PC-3 (cell line): ENCODE results near the gene SLC38A11. TPM values are rescaled to one million over a fixed set of nuclear protein-coding genes. Genes with fewer than 3 reads are reported as not detected.

Experiments
- ATAC-seq: fragments of 200-7000 bp; cut with Tn5 transposase; 2 replicates; pipeline ENCODE4 v1.9.1; 2020; ENCODE audit warnings: mild to moderate bottlenecking, moderate library complexity
- BruUV-seq: library from RNA; stranded (reverse); fragments of 400-500 nt; replicated peaks from 2 replicates; lab custom pipeline; 2021; lab: Mats Ljungman, UMichigan
- CTCF ChIA-PET: fragments of 300-600 bp; sonication (Branson Sonifier 250); formaldehyde crosslinking; loops from one replicate; lab custom pipeline; 2022; ENCODE audit warnings: antibody characterized with exemption; lab: Charles Lee
- POLR2A ChIA-PET: fragments of 300-600 bp; sonication (Branson Sonifier 250); formaldehyde crosslinking; loops from one replicate; lab custom pipeline; 2022; ENCODE audit warnings: antibody characterized with exemption; ENCODE audit not compliant: unreplicated experiment; lab: Charles Lee
- DNase-seq: peaks from one replicate; pipeline ENCODE4 v3.0.0-alpha.2; 2015
- H2AFZ ChIP-seq: fragments of 300-600 bp; sonication (generic); 2 replicates; pipeline ENCODE4 v1.6.0; 2016; ENCODE audit warnings: antibody characterized with exemption, low read length
- H3F3A ChIP-seq: fragments of 300-600 bp; sonication (generic); one replicate; pipeline ENCODE4 v1.6.0; 2017; ENCODE audit warnings: antibody characterized with exemption, low read length, control low read depth, mild to moderate bottlenecking; ENCODE audit not compliant: unreplicated experiment
- H3K27ac ChIP-seq: fragments of 300-600 bp; sonication (generic); 2 replicates; pipeline ENCODE4 v1.5.1; 2016; ENCODE audit warnings: mild to moderate bottlenecking, low read length
- H3K27me3 ChIP-seq: fragments of 300-600 bp; sonication (generic); 2 replicates; pipeline ENCODE4 v1.6.1; 2016; ENCODE audit warnings: low read length, mixed read lengths
- H3K36me3 ChIP-seq: fragments of 300-600 bp; sonication (generic); 2 replicates; pipeline ENCODE4 v1.6.1; 2016; ENCODE audit warnings: low read depth, mixed run types, low read length, mixed read lengths
- H3K4me1 ChIP-seq: fragments of 300-600 bp; sonication (generic); 2 replicates; pipeline ENCODE4 v1.5.1; 2016; ENCODE audit warnings: low read length; ENCODE audit not compliant: insufficient read depth
- H3K4me2 ChIP-seq: fragments of 300-600 bp; sonication (generic); 2 replicates; pipeline ENCODE4 v1.6.0; 2016; ENCODE audit warnings: low read length
- H3K4me3 ChIP-seq: fragments of 300-600 bp; sonication (generic); 2 replicates; pipeline ENCODE4 v1.5.1; 2016; ENCODE audit warnings: mild to moderate bottlenecking, low read length, mixed read lengths
- H3K79me2 ChIP-seq: fragments of 300-600 bp; sonication (generic); 2 replicates; pipeline ENCODE4 v1.6.1; 2017; ENCODE audit warnings: low read length, mixed read lengths
- H3K9ac ChIP-seq: fragments of 300-600 bp; sonication (generic); 2 replicates; pipeline ENCODE4 v1.6.0; 2016; ENCODE audit warnings: mild to moderate bottlenecking, low read length
- H3K9me2 ChIP-seq: fragments of 300-600 bp; sonication (generic); replicated peaks from 2 replicates; pipeline ENCODE4 v1.6.1; 2016; ENCODE audit warnings: mixed run types, low read length, mixed read lengths
- H3K9me3 ChIP-seq: fragments of 300-600 bp; sonication (generic); 2 replicates; pipeline ENCODE4 v1.6.1; 2016; ENCODE audit warnings: low read length, mixed read lengths
- H4K20me1 ChIP-seq: fragments of 300-600 bp; sonication (generic); 2 replicates; pipeline ENCODE4 v1.6.1; 2016; ENCODE audit warnings: low read length, mixed read lengths
- CTCF ChIP-seq: fragments of 300-600 bp; sonication (generic); conservative IDR thresholded peaks from 2 replicates; pipeline ENCODE4 v1.5.1; 2017; ENCODE audit warnings: antibody characterized with exemption, low read depth, mild to moderate bottlenecking, low read length
- EZH2 ChIP-seq: fragments of 300-600 bp; sonication (generic); IDR thresholded peaks from one replicate; pipeline ENCODE4 v1.6.1; 2017; ENCODE audit warnings: antibody characterized with exemption, mild to moderate bottlenecking, low read length; ENCODE audit not compliant: unreplicated experiment
- EZH2phosphoT487 ChIP-seq: fragments of 300-600 bp; sonication (generic); IDR thresholded peaks from 2 replicates; pipeline ENCODE4 v1.6.1; 2018; ENCODE audit warnings: mild to moderate bottlenecking, antibody characterized with exemption, low read length, borderline replicate concordance
- intact Hi-C: fragments of 100-400 bp; cut with micrococcal nuclease; formaldehyde crosslinking; loops from 2 replicates; pipeline ENCODE4 v1.9.0; 2023
- total RNA-seq: library from RNA; depleted of rRNA; stranded (reverse); fragments of >200 nt; gene quantifications from 2 replicates; pipeline ENCODE4 v1.2.3, GENCODE V29; 2014

SLC38A11 gene
- total RNA-seq, 1 experiment from 2014 or later = 0.36 TPM

GRCh38 chr2:164935118-164936101, 19.9 kb downstream of the SLC38A11 start:
- Histone ChIP-seq H3F3A (no peaks in the 10 kb centered on the region), H3K9me3 (no peaks in the 10 kb centered on the region), H2AFZ (no peak overlapping the region), H3K9ac (no peak overlapping the region), H4K20me1 (no peaks in the 10 kb centered on the region), H3K9me2 (no peaks in the 10 kb centered on the region), H3K79me2 (no peaks in the 10 kb centered on the region), H3K36me3 (no peaks in the 10 kb centered on the region), H3K4me1 (no peaks in the 10 kb centered on the region), H3K27me3 (0 out of 2 replicates have a peak, but pooled peaks cover 7% of the 10 kb centered on the region), H3K27ac (no peak overlapping the region), H3K4me3 (no peak overlapping the region), H3K4me2 (no peak overlapping the region)
- POLR2A ChIA-PET = no interaction called here
- CTCF ChIA-PET = no interaction called here
- DNase-seq (no peak), ATAC-seq (no peak)
- intact Hi-C loops = no loop called here
- no TSS peak for BruUV-seq
- no peak for TF ChIP-seq EZH2phosphoT487
- no peak for TF ChIP-seq EZH2

- POLR2A ChIA-PET = no interaction called here
Measured at GRCh38 chr2:164934401-164935117, 20.8 kb downstream of the SLC38A11 start.

More at GRCh38 chr2:164934401-164935117, 20.8 kb downstream of the SLC38A11 start:
- Histone ChIP-seq H3K27ac (no peak overlapping the region), H3K4me3 (no peak overlapping the region), H3K36me3 (no peaks in the 10 kb centered on the region), H3K27me3 (0 out of 2 replicates have a peak, but pooled peaks cover 7% of the 10 kb centered on the region), H3K4me2 (no peak overlapping the region), H4K20me1 (no peaks in the 10 kb centered on the region), H3K79me2 (no peaks in the 10 kb centered on the region), H3K9me2 (no peaks in the 10 kb centered on the region), H3K9me3 (no peaks in the 10 kb centered on the region), H3K4me1 (no peaks in the 10 kb centered on the region), H2AFZ (no peak overlapping the region), H3K9ac (no peak overlapping the region), H3F3A (no peaks in the 10 kb centered on the region)
- intact Hi-C loops = no loop called here
- BruUV-seq = no TSS peak
- TF ChIP-seq CTCF (no peak), EZH2phosphoT487 (no peak), EZH2 (no peak)
- CTCF ChIA-PET = no interaction called here
- ATAC-seq = no peak
- no peak for DNase-seq
